Measurements from ENCODE around the gene KRTAP4-9. TPM values are rescaled to one million over a fixed set of nuclear protein-coding genes. Genes with fewer than 3 reads are reported as not detected.
"Not testable (repeated sequence)": the region's sequence is repeated elsewhere in the genome, so short reads cannot be mapped to it uniquely, and the experiment has no call there.

The KRTAP4-9 gene
- total and polyA plus RNA-seq, 12 donors: not detected

- no peaks in the 10 kb centered on the region for H3K4me1 ChIP-seq (replicated peaks in 1 of 2)
- H3K36me3 ChIP-seq (replicated peaks in 1 of 2): no peaks in the 10 kb centered on the region
- DNase-seq: no peak
- WGBS, 4 donors: 26 to 44% (median 29%) methylated on average over 1 of the region's 1 CpG
- intact Hi-C loops (cut with DNase I): no loop called here
- TF ChIP-seq POLR2A (IDR thresholded peaks at IDR 0.05) (no peak), CTCF (IDR thresholded peaks at IDR 0.05) (no peak)
- H3K27me3 ChIP-seq: no peaks in the 10 kb centered on the region
- H3K27ac ChIP-seq: no peak overlapping the region
- no peaks in the 10 kb centered on the region for H3K9me3 ChIP-seq (replicated peaks in 1 of 3)
- H3K4me3 ChIP-seq: no peak overlapping the region
Observed at GRCh38 chr17:41127371-41127770, 22.2 kb downstream of the KRTAP4-9 start.

GRCh38 chr17:41131979-41132378 is 26.8 kb downstream of the KRTAP4-9 start:
- TF ChIP-seq CTCF (IDR thresholded peaks at IDR 0.05) (no peak), POLR2A (IDR thresholded peaks at IDR 0.05) (no peak)
- no peaks in the 10 kb centered on the region for H3K36me3 ChIP-seq (replicated peaks in 1 of 2)
- H3K27ac ChIP-seq: no peak overlapping the region
- no peaks in the 10 kb centered on the region for H3K27me3 ChIP-seq
- intact Hi-C loops (cut with DNase I): no loop called here
- no peaks in the 10 kb centered on the region for H3K9me3 ChIP-seq (replicated peaks in 1 of 3)
- H3K4me1 ChIP-seq (replicated peaks in 1 of 2): no peaks in the 10 kb centered on the region
- 79 to 88% (median 85%) methylated on average over 3 of the region's 3 CpGs for WGBS, 4 donors
- no peak for DNase-seq
- no peak overlapping the region for H3K4me3 ChIP-seq

GRCh38 chr17:41133880-41134735 is 28.9 kb downstream of the KRTAP4-9 start:
- no peak overlapping the region for H3K27ac ChIP-seq
- no peaks in the 10 kb centered on the region for H3K36me3 ChIP-seq (replicated peaks in 1 of 2)
- intact Hi-C loops (cut with DNase I): no loop called here
- no peak for DNase-seq
- no peaks in the 10 kb centered on the region for H3K9me3 ChIP-seq (replicated peaks in 1 of 3)
- WGBS, 4 donors: 52 to 70% (median 58%) methylated on average over 2 of the region's 2 CpGs
- no peaks in the 10 kb centered on the region for H3K4me1 ChIP-seq (replicated peaks in 1 of 2)
- no peaks in the 10 kb centered on the region for H3K27me3 ChIP-seq
- TF ChIP-seq CTCF (IDR thresholded peaks at IDR 0.05): no peak
- TF ChIP-seq POLR2A (IDR thresholded peaks at IDR 0.05): no peak
- no peak overlapping the region for H3K4me3 ChIP-seq

GRCh38 chr17:41139865-41140264 is 34.7 kb downstream of the KRTAP4-9 start:
- H3K9me3 ChIP-seq (replicated peaks in 1 of 3); H3K4me1 ChIP-seq (replicated peaks in 1 of 2); H3K27ac ChIP-seq; intact Hi-C loops (cut with DNase I); H3K4me3 ChIP-seq; H3K36me3 ChIP-seq (replicated peaks in 1 of 2); DNase-seq; H3K27me3 ChIP-seq: not testable (repeated sequence)
- WGBS, 4 donors: 76 to 83% (median 82%) methylated on average over 11 to 12 of the region's 12 CpGs

Measured in adrenal gland (tissue), 12 donors.